CD4-positive, alpha-beta T cell treated with Interleukin-12 subunit alpha and Interleukin-12 subunit beta, for 1 hour (primary cell): ENCODE data around the gene POU2F1.
"Not testable (repeated sequence)": the region's sequence is repeated elsewhere in the genome, so short reads cannot be mapped to it uniquely, and the experiment has no call there.

Experiments
- DNase-seq: peaks from one replicate; pipeline ENCODE4 v3.0.0-alpha.2; 2020

The POU2F1 gene

DNA sequence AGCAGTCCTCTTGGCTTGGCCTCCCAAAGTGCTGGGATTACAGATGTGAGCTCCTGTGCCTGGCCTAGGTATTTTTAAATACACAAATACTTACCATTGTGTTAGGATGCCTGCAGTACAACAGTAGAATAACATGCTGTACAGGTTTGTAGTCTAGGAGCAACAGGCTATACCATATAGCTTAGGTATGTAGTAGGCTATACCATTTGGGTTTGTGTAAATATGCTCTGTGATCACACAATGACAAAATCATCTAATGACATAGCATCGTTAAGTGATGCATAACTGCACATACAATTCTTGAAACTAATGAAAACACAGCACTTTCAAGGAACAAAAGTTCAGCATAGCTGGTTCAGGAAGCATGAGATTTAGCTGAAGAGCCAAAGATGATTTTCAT lies 12.7 kb downstream of the POU2F1 start:
- no peak for DNase-seq

DNA sequence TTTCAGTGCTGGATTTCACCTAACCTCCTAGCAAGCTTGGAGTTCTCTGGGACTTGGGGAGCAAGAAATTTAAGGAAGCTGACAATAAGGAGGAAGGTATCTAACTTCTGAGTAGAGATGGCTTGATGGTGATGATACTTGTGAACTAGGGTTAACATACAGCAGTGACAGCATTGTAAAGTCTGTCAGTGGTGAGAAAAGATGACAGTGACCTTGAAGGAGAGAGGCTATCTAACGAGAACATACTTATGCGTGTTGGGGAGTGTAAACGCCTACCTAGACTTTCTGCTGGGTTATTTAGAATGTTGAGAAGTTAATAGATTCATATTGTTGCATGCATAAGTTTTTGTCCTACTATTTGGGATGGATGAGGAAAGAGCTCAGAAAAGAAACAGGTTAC lies 16.3 kb downstream of the POU2F1 start:
- no peak for DNase-seq

DNA sequence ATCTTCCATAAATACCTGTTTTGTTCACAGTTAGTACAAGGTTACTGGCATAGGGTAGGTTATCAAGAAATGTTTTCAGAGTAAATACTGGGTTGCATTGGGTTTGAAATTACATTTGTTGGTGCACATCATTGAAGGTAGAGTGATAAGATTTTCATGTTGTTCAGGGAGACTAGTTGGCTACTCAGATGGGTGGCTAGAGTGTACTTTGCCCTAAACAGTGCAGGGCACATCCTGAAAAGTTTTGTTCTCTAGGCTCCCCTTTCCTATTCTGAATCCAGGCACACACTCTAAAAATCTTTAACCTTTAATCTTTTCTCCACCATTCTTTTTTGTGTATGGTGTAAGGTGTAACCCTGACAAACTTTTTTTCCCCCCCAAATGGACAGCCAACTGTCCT lies 18.0 kb downstream of the POU2F1 start:
- no peak for DNase-seq

DNA sequence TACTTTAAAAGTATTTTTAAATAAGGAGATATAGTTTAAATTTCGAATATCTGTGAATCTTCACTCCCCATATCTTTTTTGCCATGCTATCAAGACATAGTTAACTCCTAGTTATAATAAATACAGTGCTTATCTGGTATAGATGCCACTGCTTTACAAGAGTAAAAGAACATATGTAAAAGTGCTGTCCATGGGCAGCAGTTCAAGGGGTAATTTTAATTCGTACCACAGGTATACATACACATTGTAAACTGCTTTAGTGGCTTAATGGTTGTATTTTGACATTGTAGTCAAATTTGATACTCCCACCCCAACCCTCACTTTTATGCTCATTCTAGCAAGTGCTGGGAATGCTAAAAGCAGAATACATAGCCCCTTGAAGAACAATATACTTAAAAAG lies 18.6 kb downstream of the POU2F1 start:
- DNase-seq, result no peak

DNA sequence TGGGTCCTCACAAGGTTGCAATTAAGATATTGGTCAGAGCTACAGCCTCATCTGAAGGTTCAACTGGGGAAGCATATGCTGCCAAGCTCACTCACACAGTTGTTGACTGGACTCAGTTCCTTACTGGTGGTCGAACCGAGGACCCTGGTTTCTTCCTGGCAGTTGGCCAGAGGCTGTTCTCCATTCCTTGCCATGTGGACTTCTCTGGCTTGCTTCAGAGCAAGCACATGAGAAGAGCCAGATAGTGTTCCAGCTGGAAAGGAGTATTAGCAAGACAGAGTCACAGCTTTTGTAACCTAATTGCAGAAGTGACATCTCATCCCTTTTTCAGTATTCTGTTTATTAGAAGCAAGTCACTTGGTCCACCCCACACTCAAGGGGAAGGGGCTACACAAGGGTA lies 23.6 kb downstream of the POU2F1 start:
- no peak for DNase-seq

DNA sequence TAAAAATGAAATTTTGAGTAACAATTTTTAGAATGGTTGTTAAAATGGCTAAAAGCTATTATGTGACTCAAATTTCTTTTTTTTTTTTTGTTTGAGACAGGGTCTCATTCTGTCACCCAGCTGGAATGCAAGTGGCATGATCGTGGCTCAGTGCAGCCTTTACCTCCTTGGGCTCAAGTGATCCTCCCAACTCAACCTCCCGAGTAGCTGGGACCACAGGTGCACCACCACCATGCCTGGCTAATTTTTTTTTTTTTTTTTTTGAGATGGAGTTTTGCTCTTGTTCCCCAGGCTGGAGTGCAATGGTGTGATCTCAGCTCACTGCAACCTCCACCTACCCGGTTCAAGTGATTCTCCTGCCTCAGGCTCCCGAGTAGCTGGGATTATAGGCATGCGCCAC lies 24.5 kb downstream of the POU2F1 start:
- not testable (repeated sequence) for DNase-seq

DNA sequence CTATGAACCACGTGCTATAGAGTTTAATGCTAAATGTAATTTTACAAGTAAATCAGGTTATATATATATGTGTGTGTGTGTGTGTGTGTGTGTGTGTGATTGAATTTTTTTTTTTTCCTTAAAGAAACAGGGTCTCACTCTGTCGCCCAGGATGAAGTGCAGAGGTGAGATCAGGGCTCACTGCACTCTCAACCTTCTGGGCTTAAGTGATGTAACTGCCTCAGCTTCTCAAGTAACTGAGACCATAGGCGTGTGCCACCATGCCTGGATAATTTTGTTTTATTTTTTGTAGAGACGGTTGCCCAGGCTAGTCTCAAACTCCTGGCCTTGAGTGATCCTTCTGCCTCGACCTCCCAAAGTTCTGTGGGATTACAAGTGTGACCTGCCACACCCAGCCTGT lies 26.3 kb downstream of the POU2F1 start:
- no peak for DNase-seq

DNA sequence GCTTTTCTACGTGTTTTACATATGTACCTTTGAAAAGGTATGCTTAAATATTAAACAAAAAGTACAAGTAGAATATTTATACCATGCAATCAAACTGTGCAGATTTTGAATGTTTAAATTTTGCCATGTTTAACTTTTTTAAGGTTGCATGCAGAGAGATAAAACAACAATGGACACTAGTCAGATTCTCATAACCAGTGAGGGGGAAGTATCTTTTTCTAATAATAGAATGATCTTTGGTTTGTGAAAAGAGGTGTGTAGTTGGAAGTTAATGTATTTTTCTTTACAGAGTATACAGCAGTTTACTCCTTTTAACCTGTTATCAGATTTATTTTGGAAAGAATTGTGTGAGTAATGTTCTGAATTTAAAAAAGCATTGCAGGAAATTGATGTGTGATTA lies 27.1 kb downstream of the POU2F1 start:
- DNase-seq, result no peak

DNA sequence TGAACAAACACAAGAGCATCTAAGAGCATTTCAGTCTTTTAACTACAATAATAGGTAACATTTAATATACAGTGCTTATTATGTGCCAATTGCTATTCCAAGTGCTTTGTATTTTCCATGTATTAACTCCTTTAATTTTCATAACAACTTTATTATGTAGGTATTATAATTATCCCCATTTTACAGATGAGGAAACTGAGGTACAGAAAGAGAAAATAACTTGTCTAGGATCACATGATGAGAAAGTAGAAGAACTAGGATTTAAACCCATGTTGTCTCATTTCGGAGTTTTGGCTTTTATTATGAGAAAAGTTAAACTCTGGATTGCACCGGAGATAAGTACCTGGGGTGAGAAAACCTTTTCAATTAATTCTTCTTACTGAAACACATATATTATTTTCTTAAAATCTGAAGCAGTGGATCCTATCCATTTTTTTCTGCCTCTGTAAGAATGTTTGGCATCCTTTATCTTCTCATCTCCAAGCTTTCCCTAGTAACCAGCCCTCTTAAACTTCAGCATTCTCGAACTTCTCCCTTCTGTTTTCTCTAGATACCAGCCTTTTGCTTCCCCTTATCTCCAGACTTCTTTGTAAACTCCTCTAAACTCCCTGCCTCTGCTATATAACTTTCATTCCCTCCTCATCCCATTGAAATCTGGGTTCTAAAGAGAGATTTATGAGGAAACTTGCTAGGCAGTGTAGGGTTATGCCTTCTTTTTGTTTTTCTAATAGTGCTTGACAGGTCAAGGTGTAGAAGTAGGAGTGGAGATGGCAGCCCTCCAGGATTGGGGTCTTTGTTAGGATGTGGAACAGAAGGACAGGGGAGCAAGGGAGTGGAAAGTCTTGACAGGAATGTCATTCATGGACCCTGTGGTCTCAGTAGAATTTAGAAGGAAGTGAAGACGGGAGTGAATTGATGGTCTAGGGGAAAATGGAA lies 28.3 kb downstream of the POU2F1 start:
- no peak for DNase-seq

DNA sequence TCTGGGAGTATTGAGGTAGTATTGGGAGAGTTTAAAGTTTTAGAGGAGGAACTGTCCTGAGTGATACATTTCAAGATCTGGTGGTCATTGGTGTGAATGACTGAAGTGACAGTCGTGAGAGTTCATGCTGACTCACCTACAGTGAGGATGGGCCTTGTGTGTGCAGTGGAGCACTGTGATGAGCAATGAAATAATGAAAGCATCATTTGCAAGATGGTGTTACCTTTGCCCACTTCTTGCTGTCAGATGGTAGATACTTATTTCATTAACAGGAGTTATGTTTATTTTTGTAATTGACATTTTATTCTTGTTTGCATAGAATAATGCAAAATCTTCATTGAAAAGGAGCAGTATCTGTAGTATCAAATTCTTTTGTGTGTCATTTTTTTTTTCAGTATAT lies 29.0 kb downstream of the POU2F1 start:
- DNase-seq, result no peak

DNA sequence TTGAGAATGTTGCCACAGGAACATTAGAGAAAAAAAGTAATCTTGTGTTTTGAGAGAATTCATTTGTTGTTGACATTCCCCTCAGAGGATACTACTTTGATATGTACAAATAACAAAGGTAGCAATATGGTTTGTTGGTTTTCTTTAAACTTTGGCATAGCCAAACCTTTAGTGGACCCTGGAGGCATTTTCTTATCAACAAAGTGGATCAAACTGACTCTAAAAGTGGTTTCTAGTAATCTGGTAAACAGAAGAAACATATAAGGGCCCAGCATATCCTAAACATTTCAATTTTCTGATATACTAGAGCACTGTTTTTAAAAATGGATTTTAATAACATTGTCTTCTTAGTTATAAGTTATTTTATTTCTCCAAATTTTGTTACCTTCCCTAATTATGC lies 29.8 kb downstream of the POU2F1 start:
- no peak for DNase-seq

DNA sequence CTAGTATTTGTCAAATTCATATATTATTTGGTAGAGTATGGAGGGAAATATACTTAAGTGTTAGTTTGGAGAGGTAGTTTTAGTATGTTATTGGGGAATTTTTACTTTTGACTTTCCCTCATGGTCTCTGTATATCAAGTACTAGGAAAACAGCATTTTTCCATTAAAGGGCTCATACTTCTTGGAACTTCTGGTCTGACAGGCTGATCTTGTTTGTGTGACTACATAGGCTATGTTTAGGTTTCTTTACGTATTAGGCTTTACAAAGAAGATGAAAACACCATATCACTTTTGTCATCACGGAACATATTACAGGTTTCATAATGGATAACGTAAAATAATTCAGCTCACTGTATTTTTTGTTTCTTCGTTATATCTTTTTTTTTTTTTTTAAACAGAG lies 30.8 kb downstream of the POU2F1 start:
- DNase-seq, result no peak

DNA sequence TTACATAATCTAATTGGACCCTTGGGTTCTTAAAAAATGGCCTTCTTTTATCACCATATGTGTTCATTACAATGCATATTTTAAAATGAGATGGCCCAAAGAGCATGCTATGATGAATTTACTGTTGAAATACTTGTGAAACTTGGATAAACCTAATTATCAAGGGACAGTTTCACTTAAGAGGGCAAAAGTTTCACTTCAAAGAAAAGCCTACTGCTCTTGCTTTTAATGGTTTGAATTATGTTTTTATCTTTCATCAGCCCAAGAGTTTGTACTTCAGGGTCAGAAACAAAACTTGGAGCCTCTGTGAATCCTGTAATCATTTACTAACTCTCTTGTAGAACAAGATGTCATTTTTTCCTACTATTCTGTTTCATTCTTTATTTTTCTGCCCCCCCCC lies 32.3 kb downstream of the POU2F1 start:
- no peak for DNase-seq

DNA sequence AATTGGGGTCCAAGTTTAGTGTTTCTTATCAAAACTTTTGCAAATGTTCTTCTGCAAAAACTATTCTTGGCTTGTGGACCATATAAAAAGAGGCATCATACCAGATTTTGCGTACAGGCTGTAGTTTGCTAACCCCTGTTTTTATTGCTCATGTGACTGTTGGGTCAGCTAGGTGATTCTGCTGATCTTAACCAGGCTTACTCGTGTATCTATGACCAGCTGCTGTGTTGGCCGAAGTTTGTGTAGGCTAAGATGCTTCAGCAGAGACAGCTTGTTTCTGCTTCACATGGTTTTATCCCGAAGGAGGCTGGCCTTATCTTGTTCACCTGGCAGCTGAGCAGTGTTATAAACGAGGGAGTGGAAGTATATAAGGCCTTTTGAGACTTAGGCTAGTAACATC lies 38.2 kb downstream of the POU2F1 start:
- no peak for DNase-seq

DNA sequence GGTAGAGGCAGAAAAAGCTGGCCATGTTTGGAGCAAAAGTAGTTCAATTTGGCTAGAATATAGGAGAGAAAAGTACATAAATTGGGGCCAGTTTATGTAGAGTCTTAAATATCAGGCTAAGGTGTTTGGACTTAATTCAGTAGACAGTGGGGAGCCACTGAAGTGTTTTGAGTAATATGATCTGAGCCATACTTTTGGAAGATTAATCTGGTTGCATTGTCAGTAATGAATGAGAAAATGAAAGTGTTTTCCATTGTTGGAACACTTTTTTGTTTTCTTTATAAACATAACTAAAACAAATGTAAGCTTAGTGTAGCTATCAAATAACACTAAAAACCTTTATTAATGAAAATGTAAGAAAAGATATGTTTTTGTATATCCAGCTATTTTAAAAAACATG lies 42.1 kb downstream of the POU2F1 start:
- no peak for DNase-seq

DNA sequence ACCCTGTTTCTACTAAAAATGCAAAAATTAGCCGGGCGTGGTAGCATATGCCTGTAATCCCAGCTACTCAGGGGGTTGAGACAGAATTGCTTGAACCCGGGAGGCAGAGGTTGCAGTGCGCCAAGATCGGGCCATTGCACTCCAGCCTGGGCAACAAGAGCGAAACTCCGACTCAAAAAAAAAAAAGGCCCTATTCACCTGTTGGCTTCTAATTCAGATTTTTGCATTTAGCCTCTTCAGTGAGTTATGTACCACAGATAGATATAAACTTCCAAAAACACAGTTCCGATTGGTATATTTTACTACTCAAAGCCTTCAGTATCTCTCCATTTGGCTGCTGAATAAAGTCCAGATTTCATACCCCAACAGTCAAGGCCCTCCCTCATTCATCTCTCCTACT lies 42.7 kb downstream of the POU2F1 start:
- DNase-seq, result no peak

DNA sequence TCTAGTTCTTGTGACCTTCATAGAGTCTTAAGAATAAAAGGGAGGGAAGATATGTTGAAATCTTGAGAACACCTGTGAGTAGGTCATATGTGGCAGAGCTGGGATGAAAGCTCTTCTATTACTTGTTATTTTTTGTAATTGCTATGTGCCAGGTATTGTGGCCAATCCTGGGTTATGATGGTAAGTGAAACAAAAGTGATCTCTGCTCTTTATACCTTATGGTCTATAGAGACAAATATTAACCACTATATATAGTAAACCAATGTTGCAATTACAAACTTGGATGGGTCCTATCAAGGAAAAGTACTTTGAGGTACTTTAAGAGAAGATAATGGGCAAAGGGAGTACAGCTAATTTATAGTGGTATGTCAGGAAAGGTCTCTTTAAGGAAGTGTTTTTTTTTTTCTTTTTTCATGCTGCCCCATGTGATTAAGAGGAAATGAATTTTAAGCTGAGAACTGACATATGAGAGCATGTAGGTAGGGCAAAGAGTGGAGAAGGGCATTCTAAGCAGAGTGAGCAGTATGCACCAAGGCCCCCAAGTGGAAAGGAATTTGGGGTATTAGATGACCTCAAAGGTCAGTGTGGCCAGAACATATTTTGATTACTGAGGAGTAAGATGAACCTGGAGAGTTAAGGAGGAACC lies 43.3 kb downstream of the POU2F1 start:
- DNase-seq, result no peak

DNA sequence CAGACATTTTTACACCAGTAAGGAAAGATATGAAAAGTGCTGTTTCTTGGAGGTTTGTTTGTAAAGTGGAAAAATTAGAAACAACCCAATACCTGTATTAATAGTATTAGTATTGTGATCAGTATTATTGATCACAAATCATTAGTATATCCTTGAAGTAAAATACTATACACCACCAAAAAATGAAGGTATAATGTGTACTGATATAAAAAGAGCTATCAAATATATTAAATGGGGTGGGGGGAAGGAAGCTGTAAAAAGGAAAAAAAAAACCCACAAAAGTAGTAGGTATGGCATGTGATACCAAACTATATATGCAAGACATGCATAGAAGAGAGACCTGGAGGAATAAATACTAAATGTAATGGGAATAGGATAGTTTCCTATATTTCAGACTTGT lies 46.3 kb downstream of the POU2F1 start:
- DNase-seq, result no peak

DNA sequence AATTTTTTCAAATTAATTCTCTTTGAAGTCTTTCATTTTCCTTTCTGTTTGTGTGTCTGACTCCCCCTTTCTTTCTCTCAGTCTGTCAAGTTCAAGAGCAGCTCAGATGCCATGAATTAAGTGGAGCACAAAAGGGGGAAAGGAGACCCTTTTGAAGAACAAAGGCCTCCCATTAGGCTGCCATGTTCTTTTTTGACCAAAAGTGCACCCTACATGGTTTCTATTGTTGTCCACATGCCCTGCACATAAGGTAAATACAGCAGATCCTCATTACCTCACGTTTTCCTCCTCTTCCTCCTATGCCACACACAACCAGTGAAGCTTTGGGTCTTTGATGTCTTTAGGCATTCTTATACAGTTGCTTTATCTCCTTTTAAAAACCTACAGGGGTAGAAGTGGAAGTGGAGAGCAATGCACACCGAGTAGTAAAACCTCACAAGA lies 47.7 kb downstream of the POU2F1 start:
- no peak for DNase-seq

DNA sequence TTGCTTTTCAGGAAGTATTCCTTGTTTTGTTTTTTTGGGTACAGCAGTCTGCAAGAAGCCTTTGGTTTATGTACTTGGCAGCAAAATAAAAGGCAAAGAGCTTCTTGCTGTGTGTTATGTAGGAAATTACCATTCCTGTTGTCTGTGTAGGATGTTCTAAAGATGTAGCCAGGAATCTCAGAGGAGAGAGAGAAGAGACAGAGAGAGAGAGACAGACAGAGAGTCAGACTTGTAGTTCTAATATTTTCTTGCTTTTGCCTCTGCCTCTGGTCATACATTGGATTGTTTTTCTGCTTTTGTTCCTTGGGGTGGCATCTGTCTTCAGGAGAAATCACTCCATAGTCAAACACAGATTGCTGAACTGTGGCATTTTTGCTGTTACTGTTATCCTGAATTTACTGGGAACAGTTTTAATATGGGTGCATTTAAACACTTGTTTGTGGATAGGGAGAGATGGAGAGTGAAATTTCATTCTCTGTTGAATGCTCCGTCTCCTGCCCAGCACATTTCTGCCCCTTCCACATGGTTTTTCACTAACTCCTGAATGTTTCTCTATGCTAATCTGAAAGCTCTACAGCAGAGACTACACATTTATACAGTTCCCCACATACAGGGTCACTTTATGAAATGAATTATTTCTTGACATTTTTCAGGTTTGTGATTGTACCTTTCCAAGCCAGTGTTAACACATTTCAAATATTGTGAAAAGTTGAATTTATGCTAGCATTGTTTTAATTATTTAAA lies 49.8 kb downstream of the POU2F1 start:
- no peak for DNase-seq

DNA sequence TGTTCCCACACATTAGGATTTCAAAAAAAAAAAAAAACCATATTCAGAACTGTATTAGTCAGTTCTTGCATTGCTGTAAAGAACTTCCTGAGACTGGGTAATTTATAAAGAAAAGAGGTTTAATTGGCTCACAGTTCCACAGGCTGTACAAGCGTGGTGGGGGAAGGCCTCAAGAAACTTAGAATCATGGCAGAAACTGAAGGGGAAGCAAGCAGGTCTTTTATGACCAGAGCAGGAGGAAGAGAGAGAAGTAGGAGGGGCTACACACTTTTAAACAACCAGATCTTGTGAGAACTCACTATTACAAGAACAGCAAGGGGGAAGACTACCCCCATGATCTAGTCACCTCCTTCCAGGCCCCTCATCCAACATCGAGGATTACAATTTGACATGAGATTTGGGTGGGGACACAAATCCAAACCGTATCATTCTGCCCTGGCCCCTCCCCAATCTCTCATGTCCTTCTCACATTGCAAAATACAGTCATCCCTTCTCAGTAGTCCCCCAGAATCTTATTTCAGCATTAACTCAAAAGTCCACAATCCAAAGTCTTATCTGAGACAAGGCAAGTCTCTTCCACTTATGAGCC lies 51.8 kb downstream of the POU2F1 start:
- DNase-seq, result no peak

DNA sequence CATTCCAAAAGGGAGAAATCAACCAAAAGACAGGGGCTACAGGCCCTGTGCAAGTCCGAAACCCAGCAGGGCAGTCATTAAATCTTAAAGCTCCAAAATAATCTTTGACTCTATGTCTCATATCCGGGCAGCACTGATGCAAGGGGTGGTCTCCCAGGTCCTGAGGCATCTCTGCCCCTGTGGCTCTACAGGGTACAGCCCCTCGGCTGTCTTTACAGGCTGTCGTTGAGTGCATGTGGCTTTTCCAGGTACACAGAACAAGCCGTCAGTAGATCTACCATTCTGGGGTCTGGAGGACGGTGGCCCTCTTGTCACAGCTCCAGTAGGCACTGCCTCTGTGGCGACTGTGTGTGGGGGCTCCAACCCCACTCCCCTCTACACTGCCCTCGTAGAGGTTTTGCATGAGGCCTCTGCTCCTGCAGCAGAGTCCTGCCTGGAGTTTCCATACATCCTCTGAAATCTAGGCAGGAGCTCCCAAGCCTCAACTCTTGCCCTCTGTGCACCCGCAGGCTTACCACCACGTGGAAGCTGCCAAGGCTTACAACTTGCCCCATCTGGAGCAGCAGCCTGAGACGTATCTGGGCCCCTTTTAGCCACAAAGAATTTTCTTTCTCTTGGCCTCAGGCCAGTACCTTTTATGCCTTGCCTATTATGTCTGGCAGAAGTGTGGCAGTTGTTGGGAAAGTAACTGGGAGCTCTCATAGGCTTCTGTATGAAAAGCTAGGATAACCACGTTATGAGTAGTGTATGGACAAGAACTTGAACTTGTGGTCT lies 52.5 kb downstream of the POU2F1 start:
- DNase-seq, result no peak

DNA sequence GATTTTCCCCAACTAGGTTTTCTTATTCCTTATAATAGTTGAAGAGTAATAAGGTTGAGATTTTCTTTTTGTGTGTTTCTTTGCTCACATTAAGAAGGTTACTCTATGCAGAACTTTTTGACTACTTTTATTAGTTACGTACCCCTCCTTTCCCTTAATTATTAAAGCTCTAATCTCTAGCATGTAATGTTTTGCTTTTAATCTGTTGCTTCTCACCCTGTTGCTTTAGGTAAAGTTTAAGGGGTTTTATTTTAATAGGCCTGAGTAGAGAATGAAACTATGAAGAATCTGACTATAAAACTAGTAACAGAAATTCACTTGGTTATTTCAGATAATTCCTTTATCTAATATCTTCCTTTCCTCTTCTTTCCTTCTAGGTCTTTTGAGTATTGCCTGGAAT lies 53.4 kb downstream of the POU2F1 start:
- DNase-seq, result no peak
